ENCODE results near the gene CAPN15.

CAPN15 gene

GRCh38 chr16:497258-497657 is 30.3 kb upstream of the CAPN15 start:
- TF ChIP-seq CTCF (IDR thresholded peaks at IDR 0.05; ENCODE audit: low read depth, low read length) = no peak
- Histone ChIP-seq H3K4me3 (ENCODE audit: low read depth, low read length) (no peak overlapping the region), H3K27ac (no peak overlapping the region), H3K36me3 (peaks cover 2% of the 10 kb centered on the region), H3K9me3 (ENCODE audit: severe bottlenecking) (no peaks in the 10 kb centered on the region), H3K27me3 (ENCODE audit: insufficient read depth, low read depth, severe bottlenecking) (no peaks in the 10 kb centered on the region)
- DNase-seq = no peak

GRCh38 chr16:499924-500323 is 27.6 kb upstream of the CAPN15 start:
- no peaks in the 10 kb centered on the region for H3K9me3 ChIP-seq (ENCODE audit: severe bottlenecking)
- DNase-seq = no peak
- no peak overlapping the region for H3K27ac ChIP-seq
- no peaks in the 10 kb centered on the region for H3K27me3 ChIP-seq (ENCODE audit: insufficient read depth, low read depth, severe bottlenecking)
- no peak for TF ChIP-seq CTCF (IDR thresholded peaks at IDR 0.05; ENCODE audit: low read depth, low read length)
- no peak overlapping the region for H3K4me3 ChIP-seq (ENCODE audit: low read depth, low read length)
- no peaks in the 10 kb centered on the region; the same call in 1 of the 2 replicates for H3K36me3 ChIP-seq

GRCh38 chr16:500709-501108 is 26.8 kb upstream of the CAPN15 start:
- H3K9me3 ChIP-seq (ENCODE audit: severe bottlenecking) = no peaks in the 10 kb centered on the region
- H3K36me3 ChIP-seq = peaks cover 2% of the 10 kb centered on the region
- DNase-seq = no peak
- H3K4me3 ChIP-seq (ENCODE audit: low read depth, low read length) = no peak overlapping the region
- no peaks in the 10 kb centered on the region for H3K27me3 ChIP-seq (ENCODE audit: insufficient read depth, low read depth, severe bottlenecking)
- no peak overlapping the region for H3K27ac ChIP-seq
- no peak for TF ChIP-seq CTCF (IDR thresholded peaks at IDR 0.05; ENCODE audit: low read depth, low read length)

DNA sequence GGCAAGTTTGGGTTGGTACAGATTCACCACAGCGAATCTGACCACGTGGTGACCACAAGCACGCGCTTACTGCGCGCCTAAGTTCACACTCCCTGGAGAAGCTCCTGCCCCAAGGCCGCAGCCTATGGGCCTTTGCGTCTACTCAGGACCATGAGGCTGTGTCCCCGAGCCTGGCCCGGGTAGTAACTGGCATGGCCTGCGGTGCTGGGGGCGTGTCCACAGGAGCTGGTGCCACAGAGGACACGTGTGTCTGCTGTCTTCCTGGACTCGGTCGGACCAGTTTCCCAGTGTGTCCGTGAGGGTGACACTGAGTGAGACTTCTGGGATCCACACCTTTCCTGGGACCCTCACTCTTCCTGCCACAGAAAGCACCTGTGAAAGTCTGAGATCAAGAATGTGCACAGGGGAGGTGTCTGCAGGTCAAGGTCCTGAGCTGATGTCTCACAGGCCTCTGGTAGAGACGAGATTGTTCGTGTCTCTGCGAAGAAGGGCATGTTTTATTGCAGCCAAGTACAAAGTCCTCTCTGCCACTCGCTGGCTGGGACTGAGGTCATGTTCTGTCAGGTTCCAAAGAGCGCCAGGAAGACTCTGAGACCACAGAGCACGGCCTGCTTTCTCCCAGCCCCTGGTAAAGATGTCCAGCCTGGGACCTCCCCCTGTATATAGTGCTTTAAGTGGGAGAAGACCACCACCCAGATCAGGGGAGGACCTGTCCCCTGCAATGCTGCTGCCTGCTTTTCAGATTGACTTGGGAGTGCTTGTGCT is 25.2 kb upstream of the CAPN15 start:
- Histone ChIP-seq H3K4me3 (ENCODE audit: low read depth, low read length) (no peak overlapping the region), H3K9me3 (ENCODE audit: severe bottlenecking) (no peaks in the 10 kb centered on the region), H3K36me3 (peaks cover 11% of the 10 kb centered on the region), H3K27ac (no peak overlapping the region), H3K27me3 (ENCODE audit: insufficient read depth, low read depth, severe bottlenecking) (no peaks in the 10 kb centered on the region)
- TF ChIP-seq CTCF (IDR thresholded peaks at IDR 0.05; ENCODE audit: low read depth, low read length) = no peak
- no peak for DNase-seq

GRCh38 chr16:503150-504071 is 24.1 kb upstream of the CAPN15 start:
- no peak for DNase-seq
- H3K4me3 ChIP-seq (ENCODE audit: low read depth, low read length) = no peak overlapping the region
- TF ChIP-seq CTCF (IDR thresholded peaks at IDR 0.05; ENCODE audit: low read depth, low read length) = no peak
- H3K36me3 ChIP-seq = peaks cover 13% of the 10 kb centered on the region
- no peak overlapping the region for H3K27ac ChIP-seq
- no peaks in the 10 kb centered on the region for H3K27me3 ChIP-seq (ENCODE audit: insufficient read depth, low read depth, severe bottlenecking)
- H3K9me3 ChIP-seq (ENCODE audit: severe bottlenecking) = no peaks in the 10 kb centered on the region

Measured in WERI-Rb-1 (cell line).